AG04449 (cell line): ENCODE results near the gene RIPPLY3.
A peak's percentile ranks its signal among the peaks of the same experiment; 100 is the strongest.
"Not testable (repeated sequence)": the region's sequence is repeated elsewhere in the genome, so short reads cannot be mapped to it uniquely, and the experiment has no call there.

Source experiments
- CTCF ChIA-PET: fragments of 350-600 bp; formaldehyde crosslinking; extraction: SDS; loops from one replicate; lab custom pipeline; 2021; ENCODE audit warnings: antibody characterized with exemption; lab: Yijun Ruan, JAX
- POLR2A ChIA-PET: fragments of 400-600, 350-600 bp; formaldehyde crosslinking; extraction: SDS; loops from one replicate; lab custom pipeline; 2020; ENCODE audit warnings: antibody characterized with exemption, inconsistent platforms; lab: Yijun Ruan, JAX
- DNase-seq: peaks from one replicate; pipeline ENCODE4 v3.0.0-alpha.2; 2010; ENCODE audit warnings: low read depth, low spot score
- H3K4me3 ChIP-seq: 2 replicates; pipeline ENCODE4 v1.5.1; 2011; ENCODE audit warnings: low read depth, mild to moderate bottlenecking, control low read depth, low read length
- TF ChIP-seq, protein P1 (sequence below): IDR thresholded peaks from one replicate; pipeline ENCODE4 v1.5.1; 2011; ENCODE audit warnings: mild to moderate bottlenecking, moderate library complexity, low read length, control low read depth, inconsistent platforms; ENCODE audit not compliant: insufficient read depth; ENCODE audit errors: missing control alignments

The RIPPLY3 gene

DNA sequence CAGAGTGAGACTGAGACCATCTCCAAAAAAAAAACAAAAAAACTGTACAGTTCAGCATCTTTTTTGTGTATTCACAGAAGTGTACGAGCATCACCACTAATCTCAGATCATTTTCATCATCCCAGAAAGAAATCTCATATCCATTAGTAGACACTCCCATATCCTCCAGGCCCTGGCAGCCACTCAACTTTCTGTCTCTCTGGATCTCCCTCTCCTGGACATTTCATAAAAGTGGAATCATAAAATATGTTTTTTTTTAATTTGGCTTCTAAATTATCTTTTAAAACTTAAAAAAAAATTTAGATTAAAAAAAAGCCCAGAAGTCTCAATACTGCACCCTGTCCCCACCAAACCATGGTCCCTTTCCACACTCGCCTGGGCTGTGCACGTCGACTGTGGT is 22.1 kb downstream of the RIPPLY3 start:
- TF ChIP-seq, protein P1, sequence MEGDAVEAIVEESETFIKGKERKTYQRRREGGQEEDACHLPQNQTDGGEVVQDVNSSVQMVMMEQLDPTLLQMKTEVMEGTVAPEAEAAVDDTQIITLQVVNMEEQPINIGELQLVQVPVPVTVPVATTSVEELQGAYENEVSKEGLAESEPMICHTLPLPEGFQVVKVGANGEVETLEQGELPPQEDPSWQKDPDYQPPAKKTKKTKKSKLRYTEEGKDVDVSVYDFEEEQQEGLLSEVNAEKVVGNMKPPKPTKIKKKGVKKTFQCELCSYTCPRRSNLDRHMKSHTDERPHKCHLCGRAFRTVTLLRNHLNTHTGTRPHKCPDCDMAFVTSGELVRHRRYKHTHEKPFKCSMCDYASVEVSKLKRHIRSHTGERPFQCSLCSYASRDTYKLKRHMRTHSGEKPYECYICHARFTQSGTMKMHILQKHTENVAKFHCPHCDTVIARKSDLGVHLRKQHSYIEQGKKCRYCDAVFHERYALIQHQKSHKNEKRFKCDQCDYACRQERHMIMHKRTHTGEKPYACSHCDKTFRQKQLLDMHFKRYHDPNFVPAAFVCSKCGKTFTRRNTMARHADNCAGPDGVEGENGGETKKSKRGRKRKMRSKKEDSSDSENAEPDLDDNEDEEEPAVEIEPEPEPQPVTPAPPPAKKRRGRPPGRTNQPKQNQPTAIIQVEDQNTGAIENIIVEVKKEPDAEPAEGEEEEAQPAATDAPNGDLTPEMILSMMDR = no peak
- ChIA-PET CTCF (interaction anchor here (2.4 kb wide), 1 partner anchor 18 kb away, joined by 16 read pairs; no protein-coding TSS in a partner anchor), POLR2A (no interaction called here)
- no peak overlapping the region for H3K4me3 ChIP-seq
- no peak for DNase-seq

DNA sequence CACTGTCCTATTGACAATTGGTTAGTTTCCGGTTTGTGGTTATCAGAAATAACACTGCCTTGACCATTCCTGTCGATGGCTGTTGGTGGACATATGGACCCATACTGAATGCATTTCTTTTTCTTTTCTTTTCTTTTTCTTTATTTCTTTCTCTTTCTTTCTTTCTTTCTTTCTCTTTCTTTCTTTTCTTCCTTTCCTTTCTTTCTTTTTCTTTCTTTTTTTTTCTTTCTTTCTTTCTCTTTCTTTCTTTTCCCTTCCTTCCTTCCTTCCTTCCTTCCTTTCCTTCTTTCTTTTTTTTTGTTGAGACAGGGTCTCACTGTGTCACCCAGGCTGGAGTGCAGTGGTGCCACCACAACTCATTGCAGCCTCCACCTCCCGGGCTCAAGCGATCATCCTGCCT is 24.4 kb downstream of the RIPPLY3 start:
- no peak for DNase-seq
- TF ChIP-seq, protein P1 = no peak
- POLR2A ChIA-PET = no interaction called here
- CTCF ChIA-PET = interaction anchor here (1.0 to 2.2 kb wide), 4 partner anchors 12 to 21 kb away, joined by 3 to 5 read pairs (median 4); no protein-coding TSS in a partner anchor
- no peak overlapping the region for H3K4me3 ChIP-seq

- DNase-seq = no peak
- H3K4me3 ChIP-seq = no peak overlapping the region
- CTCF ChIA-PET = interaction anchor here (2.2 kb wide), 1 partner anchor 22 kb away, joined by 5 read pairs; no protein-coding TSS in a partner anchor
- TF ChIP-seq, protein P1 = no peak
- POLR2A ChIA-PET = no interaction called here
Measured at GRCh38 chr21:37032293-37032692, 25.8 kb downstream of the RIPPLY3 start.

DNA sequence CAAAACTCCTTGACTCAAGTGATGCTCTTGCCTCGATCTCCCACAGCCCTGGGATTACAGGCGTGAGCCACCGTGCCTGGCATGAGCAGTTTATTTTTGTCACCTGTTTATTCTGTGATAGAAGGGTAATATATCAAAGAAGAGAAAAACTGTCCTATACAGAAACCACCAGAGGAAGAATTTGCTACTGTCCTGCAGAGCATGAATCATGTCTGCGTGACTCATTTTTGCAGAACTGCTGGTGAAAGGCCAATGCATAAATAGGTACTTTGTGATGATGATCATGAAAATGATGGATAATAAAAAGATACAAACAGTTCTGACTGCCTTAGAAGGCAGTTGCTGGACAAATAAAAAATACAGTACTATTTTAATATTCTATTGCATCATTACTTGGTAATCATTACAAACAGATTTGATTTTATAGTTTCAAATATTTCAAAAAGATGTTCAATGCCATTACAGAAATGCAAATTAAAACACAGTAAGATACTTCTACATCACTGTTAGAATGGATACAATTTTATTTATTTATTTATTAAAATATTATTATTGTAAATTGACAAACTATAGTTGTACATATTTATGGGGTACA is 26.5 kb downstream of the RIPPLY3 start:
- CTCF ChIA-PET = interaction anchor here (2.2 kb wide), 1 partner anchor 23 kb away, joined by 5 read pairs; no protein-coding TSS in a partner anchor
- POLR2A ChIA-PET = no interaction called here
- TF ChIP-seq, protein P1 = no peak
- no peak overlapping the region for H3K4me3 ChIP-seq
- DNase-seq = peak; percentile 14

- DNase-seq, POLR2A ChIA-PET, CTCF ChIA-PET: not testable (repeated sequence)
Measured at GRCh38 chr21:37034394-37034793, 27.9 kb downstream of the RIPPLY3 start.

DNA sequence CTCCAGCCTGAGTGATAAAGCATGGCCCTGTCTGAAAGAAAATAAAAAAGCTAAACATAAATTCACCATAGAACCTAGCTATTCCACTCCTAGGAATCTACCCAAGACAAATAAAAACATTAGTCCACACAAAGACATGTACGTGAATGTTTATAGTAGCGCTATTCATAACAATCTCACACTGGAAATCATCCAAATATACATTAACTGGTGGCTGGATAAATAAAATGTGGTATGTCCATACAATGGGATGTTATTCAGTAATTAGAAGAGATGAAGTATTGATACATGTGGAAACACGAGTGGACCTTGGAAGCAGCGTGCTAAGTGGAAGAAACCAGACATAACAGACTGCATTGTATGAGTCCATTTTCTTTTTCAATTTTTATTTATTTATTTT is 29.7 kb downstream of the RIPPLY3 start:
- ChIA-PET POLR2A (no interaction called here), CTCF (no interaction called here)
- H3K4me3 ChIP-seq = no peak overlapping the region
- DNase-seq = no peak
- TF ChIP-seq, protein P1 = no peak

More at GRCh38 chr21:37034394-37034793, 27.9 kb downstream of the RIPPLY3 start:
- not testable (repeated sequence) for H3K4me3 ChIP-seq
